Measurements from ENCODE around the gene PTCH1. TPM values are rescaled to one million over a fixed set of nuclear protein-coding genes. Genes with fewer than 3 reads are reported as not detected.

Gene PTCH1
- total RNA-seq, 1 experiment from 2014 or later: 15.2 TPM

DNA sequence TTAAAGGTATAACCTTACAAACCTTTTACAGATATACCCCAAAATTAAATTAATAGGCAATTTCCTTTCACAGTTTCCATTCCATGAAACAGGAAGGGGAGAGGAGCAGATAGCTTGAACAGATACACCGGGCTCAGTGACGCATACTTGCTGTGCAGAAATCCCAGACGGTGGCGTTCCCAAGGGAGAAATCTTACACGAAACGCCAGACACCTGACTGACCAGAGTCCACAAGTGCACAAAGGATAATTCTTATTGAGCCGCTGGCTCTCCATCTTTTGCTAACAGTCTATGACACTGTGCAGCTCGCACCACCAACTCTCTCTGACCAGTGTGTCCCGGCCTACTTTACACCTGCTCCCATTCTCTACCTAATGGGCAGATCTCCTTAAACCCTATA lies 37.4 kb downstream of the PTCH1 start:
- H3K27me3 ChIP-seq (ENCODE audit: insufficient read depth, low read length): no peaks in the 10 kb centered on the region
- no peaks in the 10 kb centered on the region for H3K9me2 ChIP-seq (ENCODE audit: insufficient read depth)
- RAD21 ChIA-PET (ENCODE audit: low non-redundant PET in 1 of 2, low total read pairs in 2 of 2, uncharacterized antibody in 2 of 2, unreplicated experiment in 2 of 2): no interaction called here
- no peak for ATAC-seq
- DNase-seq (ENCODE audit: low read depth, low spot score): no peak
- H2AFZ ChIP-seq (ENCODE audit: low read depth, low read length, poor library complexity, severe bottlenecking): no peak overlapping the region
- no peaks in the 10 kb centered on the region for H3K4me1 ChIP-seq (ENCODE audit: control insufficient read depth in 1 of 2, insufficient read depth in 2 of 2, low read length in 2 of 2)
- POLR2A ChIA-PET: no interaction called here
- H3K9ac ChIP-seq (ENCODE audit: low read length): no peak overlapping the region
- intact Hi-C loops (cut with micrococcal nuclease): no loop called here
- no peak overlapping the region for H3K4me2 ChIP-seq (ENCODE audit: low read length)
- H4K20me1 ChIP-seq (ENCODE audit: insufficient read depth): no peaks in the 10 kb centered on the region
- CTCF ChIA-PET: no interaction called here
- no peaks in the 10 kb centered on the region for H3K79me2 ChIP-seq (ENCODE audit: insufficient read depth, low read length)
- no peaks in the 10 kb centered on the region for H3K9me3 ChIP-seq (ENCODE audit: control insufficient read depth in 1 of 2, insufficient read depth in 1 of 2, low read depth in 1 of 2, low read length in 2 of 2)
- H3K27ac ChIP-seq (ENCODE audit: low read depth, low read length): no peak overlapping the region
- no TSS peak for BruUV-seq (replicated peaks)
- TF ChIP-seq ELF1 (IDR thresholded peaks at IDR 0.05; ENCODE audit: borderline replicate concordance, low read depth): no peak
- no peak for TF ChIP-seq CBX3 (IDR thresholded peaks at IDR 0.05; ENCODE audit: low read depth)
- TF ChIP-seq, protein P1, sequence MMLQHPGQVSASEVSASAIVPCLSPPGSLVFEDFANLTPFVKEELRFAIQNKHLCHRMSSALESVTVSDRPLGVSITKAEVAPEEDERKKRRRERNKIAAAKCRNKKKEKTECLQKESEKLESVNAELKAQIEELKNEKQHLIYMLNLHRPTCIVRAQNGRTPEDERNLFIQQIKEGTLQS (IDR thresholded peaks at IDR 0.05): no peak
- TF ChIP-seq TCF7L2 (IDR thresholded peaks at IDR 0.05; ENCODE audit: borderline replicate concordance, extremely low read depth, insufficient read depth, insufficient read length): no peak
- TF ChIP-seq RAD21 (IDR thresholded peaks at IDR 0.05; ENCODE audit: low read depth): no peak
- no peak for TF ChIP-seq SP1 (IDR thresholded peaks at IDR 0.05; ENCODE audit: low read depth)
- no peak for TF ChIP-seq SIN3A (IDR thresholded peaks at IDR 0.05; ENCODE audit: low read depth)
- H3K4me3 ChIP-seq (replicated peaks in 1 of 2; ENCODE audit: low read depth in 1 of 2, low read length in 2 of 2): no peak overlapping the region
- H3K36me3 ChIP-seq (ENCODE audit: control insufficient read depth in 1 of 2, insufficient read depth in 2 of 2, low read length in 2 of 2): peaks cover 0 to 7% of the 10 kb centered on the region in 2 experiments; a peak in 2 of 4 replicates

GRCh38 chr9:95478335-95478734 lies 38.4 kb downstream of the PTCH1 start:
- Histone ChIP-seq H3K79me2 (ENCODE audit: insufficient read depth, low read length) (no peaks in the 10 kb centered on the region), H3K9me3 (ENCODE audit: control insufficient read depth in 1 of 2, insufficient read depth in 1 of 2, low read depth in 1 of 2, low read length in 2 of 2) (no peaks in the 10 kb centered on the region), H3K27me3 (ENCODE audit: insufficient read depth, low read length) (no peaks in the 10 kb centered on the region), H3K4me3 (replicated peaks in 1 of 2; ENCODE audit: low read depth in 1 of 2, low read length in 2 of 2) (no peak overlapping the region), H4K20me1 (ENCODE audit: insufficient read depth) (no peaks in the 10 kb centered on the region), H3K36me3 (ENCODE audit: control insufficient read depth in 1 of 2, insufficient read depth in 2 of 2, low read length in 2 of 2) (peaks cover 0 to 7% of the 10 kb centered on the region in 2 experiments; a peak in 2 of 4 replicates), H2AFZ (ENCODE audit: low read depth, low read length, poor library complexity, severe bottlenecking) (no peak overlapping the region), H3K4me2 (ENCODE audit: low read length) (no peak overlapping the region), H3K4me1 (ENCODE audit: control insufficient read depth in 1 of 2, insufficient read depth in 2 of 2, low read length in 2 of 2) (no peaks in the 10 kb centered on the region), H3K27ac (ENCODE audit: low read depth, low read length) (no peak overlapping the region), H3K9me2 (ENCODE audit: insufficient read depth) (no peaks in the 10 kb centered on the region), H3K9ac (ENCODE audit: low read length) (no peak overlapping the region)
- RAD21 ChIA-PET (ENCODE audit: low non-redundant PET in 1 of 2, low total read pairs in 2 of 2, uncharacterized antibody in 2 of 2, unreplicated experiment in 2 of 2): no interaction called here
- ATAC-seq (no peak), DNase-seq (ENCODE audit: low read depth, low spot score) (no peak)
- intact Hi-C loops (cut with micrococcal nuclease): no loop called here
- BruUV-seq (replicated peaks): no TSS peak
- POLR2A ChIA-PET: no interaction called here
- no peak for TF ChIP-seq EZH2phosphoT487 (IDR thresholded peaks at IDR 0.05; ENCODE audit: borderline replicate concordance)
- TF ChIP-seq CEBPB (IDR thresholded peaks at IDR 0.05; ENCODE audit: low read depth): no peak
- no peak for TF ChIP-seq CTCF (IDR thresholded peaks at IDR 0.05 in 2 of 3, conservative IDR thresholded peaks at IDR 0.05 in 1 of 3; ENCODE audit: borderline replicate concordance in 1 of 3, insufficient read depth in 1 of 3, low read depth in 2 of 3, low read length in 2 of 3)
- no peak for TF ChIP-seq ZFX (IDR thresholded peaks at IDR 0.05)
- no peak for TF ChIP-seq POLR2AphosphoS5 (IDR thresholded peaks at IDR 0.05; ENCODE audit: low read depth, low read length)
- no peak for TF ChIP-seq SRF (IDR thresholded peaks at IDR 0.05; ENCODE audit: low read depth)
- TF ChIP-seq SIN3A (IDR thresholded peaks at IDR 0.05; ENCODE audit: low read depth): no peak
- no peak for TF ChIP-seq JUND (IDR thresholded peaks at IDR 0.05)
- CTCF ChIA-PET: no interaction called here

All from HCT116 (cell line).